Activated T-cell treated with anti-CD3 and anti-CD28 coated beads, Interleukin-2, amount 50 U/mL, for 1 hour (primary cell): ENCODE measurements around the gene LGR4.

Experiments used
- DNase-seq: peaks from one replicate; pipeline ENCODE4 v3.0.0-alpha.2; 2020

The LGR4 gene

GRCh38 chr11:27421819-27422494 lies 50.6 kb downstream of the LGR4 start:
- no peak for DNase-seq

GRCh38 chr11:27420722-27421572 lies 51.6 kb downstream of the LGR4 start:
- no peak for DNase-seq

- no peak for DNase-seq
These were observed 52.4 kb downstream of the LGR4 start for GRCh38 chr11:27420217-27420616.

GRCh38 chr11:27418356-27418755 lies 54.2 kb downstream of the LGR4 start:
- DNase-seq = no peak

GRCh38 chr11:27416568-27417176 lies 55.9 kb downstream of the LGR4 start:
- no peak for DNase-seq

GRCh38 chr11:27414644-27415043 lies 57.9 kb downstream of the LGR4 start:
- no peak for DNase-seq

GRCh38 chr11:27413218-27413617 lies 59.4 kb downstream of the LGR4 start:
- DNase-seq = no peak

- no peak for DNase-seq
These were observed 60.3 kb downstream of the LGR4 start for GRCh38 chr11:27412192-27412691.

- no peak for DNase-seq
These were observed 61.3 kb downstream of the LGR4 start for GRCh38 chr11:27411328-27411727.

- DNase-seq = no peak
These were observed 62.3 kb downstream of the LGR4 start for GRCh38 chr11:27410272-27410671.

- DNase-seq = no peak
These were observed 62.8 kb downstream of the LGR4 start for GRCh38 chr11:27409742-27410141.

- DNase-seq = no peak
These were observed 63.5 kb downstream of the LGR4 start for GRCh38 chr11:27409049-27409448.

GRCh38 chr11:27408246-27408800 lies 64.3 kb downstream of the LGR4 start:
- no peak for DNase-seq

- DNase-seq = no peak
These were observed 65.9 kb downstream of the LGR4 start for GRCh38 chr11:27406498-27407354.

GRCh38 chr11:27405134-27405533 lies 67.5 kb downstream of the LGR4 start:
- no peak for DNase-seq

- no peak for DNase-seq
These were observed 68.2 kb downstream of the LGR4 start for GRCh38 chr11:27404427-27404826.

- DNase-seq = no peak
These were observed 69.4 kb downstream of the LGR4 start for GRCh38 chr11:27403195-27403594.

- DNase-seq = no peak
These were observed 70.1 kb downstream of the LGR4 start for GRCh38 chr11:27402450-27402849.

- DNase-seq = no peak
These were observed 70.7 kb downstream of the LGR4 start for GRCh38 chr11:27401833-27402316.

- no peak for DNase-seq
These were observed 71.2 kb downstream of the LGR4 start for GRCh38 chr11:27401280-27401832.

- DNase-seq = no peak
These were observed 74.2 kb downstream of the LGR4 start for GRCh38 chr11:27398400-27398770.
